Measurements from ENCODE around the gene WWOX. TPM values are rescaled to one million over a fixed set of nuclear protein-coding genes. Genes with fewer than 3 reads are reported as not detected.

WWOX gene
- total RNA-seq, 1 donor from 2014 or later, result 18.6 TPM

DNA sequence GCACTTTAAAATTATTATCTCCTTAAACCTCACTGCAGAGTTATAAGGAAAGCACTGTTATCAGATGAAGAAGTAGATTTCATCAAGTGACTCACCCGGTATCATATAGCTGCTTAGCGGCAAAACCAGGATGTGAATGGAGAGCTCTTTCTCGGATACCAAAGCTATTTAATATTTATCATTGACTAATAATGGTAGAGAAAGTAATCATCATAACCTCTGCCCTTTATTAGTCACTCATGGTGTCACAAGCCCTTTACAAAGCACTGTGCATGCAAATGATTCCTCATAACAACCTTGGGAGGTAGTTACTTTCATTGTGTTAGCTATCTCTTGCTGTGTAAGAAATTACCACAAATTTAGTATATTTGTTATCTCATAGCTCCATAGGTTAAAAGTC lies 908.2 kb downstream of the WWOX start:
- no peak overlapping the region for H3K4me3 Mint-ChIP-seq (ENCODE audit: unreplicated experiment)
- H3K36me3 Mint-ChIP-seq (ENCODE audit: low read depth, unreplicated experiment), result no peaks in the 10 kb centered on the region
- DNase-seq (ENCODE audit: low spot score), result no peak
- H3K9me3 Mint-ChIP-seq (ENCODE audit: unreplicated experiment), result no peaks in the 10 kb centered on the region
- TF ChIP-seq, protein P1, sequence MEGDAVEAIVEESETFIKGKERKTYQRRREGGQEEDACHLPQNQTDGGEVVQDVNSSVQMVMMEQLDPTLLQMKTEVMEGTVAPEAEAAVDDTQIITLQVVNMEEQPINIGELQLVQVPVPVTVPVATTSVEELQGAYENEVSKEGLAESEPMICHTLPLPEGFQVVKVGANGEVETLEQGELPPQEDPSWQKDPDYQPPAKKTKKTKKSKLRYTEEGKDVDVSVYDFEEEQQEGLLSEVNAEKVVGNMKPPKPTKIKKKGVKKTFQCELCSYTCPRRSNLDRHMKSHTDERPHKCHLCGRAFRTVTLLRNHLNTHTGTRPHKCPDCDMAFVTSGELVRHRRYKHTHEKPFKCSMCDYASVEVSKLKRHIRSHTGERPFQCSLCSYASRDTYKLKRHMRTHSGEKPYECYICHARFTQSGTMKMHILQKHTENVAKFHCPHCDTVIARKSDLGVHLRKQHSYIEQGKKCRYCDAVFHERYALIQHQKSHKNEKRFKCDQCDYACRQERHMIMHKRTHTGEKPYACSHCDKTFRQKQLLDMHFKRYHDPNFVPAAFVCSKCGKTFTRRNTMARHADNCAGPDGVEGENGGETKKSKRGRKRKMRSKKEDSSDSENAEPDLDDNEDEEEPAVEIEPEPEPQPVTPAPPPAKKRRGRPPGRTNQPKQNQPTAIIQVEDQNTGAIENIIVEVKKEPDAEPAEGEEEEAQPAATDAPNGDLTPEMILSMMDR (IDR thresholded peaks at IDR 0.05; ENCODE audit: unreplicated experiment), result no peak
- peaks cover 3% of the 10 kb centered on the region for H3K4me1 Mint-ChIP-seq (ENCODE audit: unreplicated experiment)
- no peaks in the 10 kb centered on the region for H3K27me3 Mint-ChIP-seq (ENCODE audit: unreplicated experiment)
- H3K27ac Mint-ChIP-seq (ENCODE audit: unreplicated experiment), result no peak overlapping the region

DNA sequence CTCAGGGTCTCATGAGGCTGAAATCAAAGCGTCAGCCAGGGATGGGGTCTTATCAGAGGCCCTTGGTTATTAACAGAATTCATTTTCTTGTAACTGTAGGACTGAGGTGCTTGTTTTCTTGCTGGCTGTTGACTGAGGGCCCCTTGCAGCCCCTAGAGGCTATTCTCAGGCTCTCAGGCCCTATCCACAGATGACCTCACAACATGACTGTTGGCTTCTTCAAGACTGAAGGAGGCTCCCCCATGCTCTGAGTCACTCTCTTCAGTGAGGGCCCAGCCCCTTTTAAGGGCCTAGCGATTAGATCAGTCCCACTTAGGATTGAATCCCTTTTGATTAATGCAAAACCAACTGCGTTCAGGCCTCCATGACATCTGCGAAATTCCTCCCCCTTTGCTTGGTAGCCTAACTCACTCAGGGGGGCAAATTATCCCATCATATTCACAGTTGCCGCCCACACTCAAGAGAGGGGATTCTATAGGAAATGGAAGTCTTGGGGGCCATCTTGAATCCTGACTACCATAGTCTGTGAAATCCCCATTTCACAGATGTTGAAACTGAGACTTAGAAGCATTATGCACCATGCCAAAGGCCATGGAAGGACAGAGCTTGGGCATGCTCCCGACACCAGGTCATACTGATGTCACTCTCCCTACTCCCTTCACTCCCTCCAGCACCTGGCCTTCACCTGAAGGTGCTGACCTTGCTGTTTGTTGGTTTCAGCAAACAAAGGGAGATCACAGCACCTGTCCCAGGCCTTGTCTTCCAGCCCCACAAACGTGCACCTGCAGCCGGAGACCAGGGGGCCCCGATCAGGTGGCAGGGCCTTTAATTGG lies 908.8 kb downstream of the WWOX start:
- no peak for DNase-seq (ENCODE audit: low spot score)
- Mint-ChIP-seq H3K27me3 (ENCODE audit: unreplicated experiment) (no peaks in the 10 kb centered on the region), H3K36me3 (ENCODE audit: low read depth, unreplicated experiment) (no peaks in the 10 kb centered on the region), H3K4me1 (ENCODE audit: unreplicated experiment) (peaks cover 10% of the 10 kb centered on the region), H3K9me3 (ENCODE audit: unreplicated experiment) (no peaks in the 10 kb centered on the region), H3K4me3 (ENCODE audit: unreplicated experiment) (no peak overlapping the region), H3K27ac (ENCODE audit: unreplicated experiment) (no peak overlapping the region)
- TF ChIP-seq, protein P1 (IDR thresholded peaks at IDR 0.05; ENCODE audit: unreplicated experiment), result no peak

DNA sequence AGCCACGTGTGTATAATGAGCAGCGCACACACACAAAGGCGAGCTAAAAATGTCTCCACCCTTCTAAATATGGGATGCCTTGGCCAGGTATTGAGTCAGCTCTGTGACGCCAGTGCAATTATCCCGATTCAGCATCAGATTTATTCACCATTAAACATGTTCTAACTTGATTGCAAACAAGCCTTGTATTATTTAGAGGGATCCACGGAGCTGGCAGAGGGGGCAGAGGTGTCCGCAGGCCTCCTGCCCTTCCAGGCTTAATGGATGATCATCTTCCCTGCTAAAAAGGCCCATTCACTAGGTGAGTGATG lies 909.4 kb downstream of the WWOX start:
- Mint-ChIP-seq H3K9me3 (ENCODE audit: unreplicated experiment) (no peaks in the 10 kb centered on the region), H3K27me3 (ENCODE audit: unreplicated experiment) (no peaks in the 10 kb centered on the region), H3K36me3 (ENCODE audit: low read depth, unreplicated experiment) (no peaks in the 10 kb centered on the region), H3K27ac (ENCODE audit: unreplicated experiment) (no peak overlapping the region), H3K4me3 (ENCODE audit: unreplicated experiment) (no peak overlapping the region), H3K4me1 (ENCODE audit: unreplicated experiment) (peaks cover 12% of the 10 kb centered on the region)
- TF ChIP-seq, protein P1 (IDR thresholded peaks at IDR 0.05; ENCODE audit: unreplicated experiment), result no peak
- no peak for DNase-seq (ENCODE audit: low spot score)

DNA sequence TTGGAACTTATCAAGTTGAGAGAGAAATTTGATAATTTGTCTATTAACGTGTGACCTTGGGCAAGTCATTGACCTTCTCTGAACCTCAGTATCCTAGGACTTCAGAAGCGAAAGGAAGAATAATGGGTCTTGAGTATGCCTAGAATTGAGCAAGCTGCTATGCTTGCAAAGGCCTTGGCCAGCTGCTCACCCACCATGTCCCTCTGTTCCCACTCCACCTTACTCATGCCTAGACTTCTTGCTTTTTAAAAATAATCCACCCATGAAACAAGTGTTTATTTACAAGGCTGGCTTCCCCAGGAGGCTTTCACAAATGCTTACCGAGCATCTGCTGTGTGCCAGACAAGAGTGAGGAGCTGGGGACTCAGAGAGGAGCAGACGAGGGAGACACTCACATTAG lies 910.4 kb downstream of the WWOX start:
- TF ChIP-seq, protein P1 (IDR thresholded peaks at IDR 0.05; ENCODE audit: unreplicated experiment), result no peak
- no peaks in the 10 kb centered on the region for H3K27me3 Mint-ChIP-seq (ENCODE audit: unreplicated experiment)
- no peak for DNase-seq (ENCODE audit: low spot score)
- H3K4me1 Mint-ChIP-seq (ENCODE audit: unreplicated experiment), result peaks cover 12% of the 10 kb centered on the region
- no peak overlapping the region for H3K4me3 Mint-ChIP-seq (ENCODE audit: unreplicated experiment)
- H3K36me3 Mint-ChIP-seq (ENCODE audit: low read depth, unreplicated experiment), result no peaks in the 10 kb centered on the region
- H3K27ac Mint-ChIP-seq (ENCODE audit: unreplicated experiment), result no peak overlapping the region
- no peaks in the 10 kb centered on the region for H3K9me3 Mint-ChIP-seq (ENCODE audit: unreplicated experiment)

DNA sequence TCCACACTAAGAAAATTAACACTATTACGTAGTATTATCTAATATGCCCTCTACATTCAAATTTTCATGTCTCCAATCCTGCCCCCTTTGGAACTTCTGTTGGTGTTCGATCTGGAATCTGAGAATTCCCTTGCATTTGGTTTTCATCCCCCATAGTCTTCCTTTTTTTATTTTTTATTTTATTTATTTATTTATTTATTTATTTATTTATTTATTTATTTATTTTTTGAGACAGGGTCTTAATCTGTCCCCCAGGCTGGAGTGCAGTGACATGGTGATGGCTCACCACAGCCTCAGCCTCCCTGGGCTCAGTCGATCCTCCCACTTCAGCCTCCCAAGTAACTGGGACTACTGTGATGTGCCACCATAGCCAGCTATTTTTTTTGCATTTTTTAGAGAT lies 911.8 kb downstream of the WWOX start:
- Mint-ChIP-seq H3K4me3 (ENCODE audit: unreplicated experiment) (no peak overlapping the region), H3K9me3 (ENCODE audit: unreplicated experiment) (no peaks in the 10 kb centered on the region), H3K27me3 (ENCODE audit: unreplicated experiment) (no peaks in the 10 kb centered on the region), H3K4me1 (ENCODE audit: unreplicated experiment) (peaks cover 12% of the 10 kb centered on the region), H3K36me3 (ENCODE audit: low read depth, unreplicated experiment) (no peaks in the 10 kb centered on the region), H3K27ac (ENCODE audit: unreplicated experiment) (no peak overlapping the region)
- DNase-seq (ENCODE audit: low spot score), result no peak
- TF ChIP-seq, protein P1 (IDR thresholded peaks at IDR 0.05; ENCODE audit: unreplicated experiment), result no peak
